SK-N-SH (cell line): ENCODE results near the gene IQSEC3. TPM values are rescaled to one million over a fixed set of nuclear protein-coding genes. Genes with fewer than 3 reads are reported as not detected.

ENCODE experiments used
- CTCF ChIA-PET: fragments of 300-600, 350-600 bp; formaldehyde crosslinking; extraction: SDS; loops from one replicate; lab custom pipeline; 2021; lab: Yijun Ruan, JAX
- POLR2A ChIA-PET: fragments of 350-600 bp; sonication (Branson Sonifier 250); formaldehyde crosslinking; extraction: SDS; loops from one replicate; lab custom pipeline; 2020; ENCODE audit warnings: antibody characterized with exemption, inconsistent platforms; lab: Yijun Ruan, JAX
- DNase-seq: peaks from one replicate; pipeline ENCODE4 v3.0.0; 2012
- H2AFZ ChIP-seq: fragments of 200-600 bp; sonication (generic); 2 replicates; pipeline ENCODE4 v1.8.1; 2016; ENCODE audit warnings: antibody characterized with exemption, mild to moderate bottlenecking, low read depth
- H3F3A ChIP-seq: fragments of 200-600 bp; sonication (generic); replicated peaks from 2 replicates; pipeline ENCODE3; 2016; ENCODE audit warnings: antibody characterized with exemption, mild to moderate bottlenecking; ENCODE audit not compliant: insufficient read depth
- H3K27ac ChIP-seq, 2 experiments: fragments of 200-500 bp in 1 of 2; fragments of 200-600 bp in 1 of 2; sonication (Bioruptor generic) in 1 of 2; sonication (generic), shearing (Covaris generic) in 1 of 2; 2 replicates each; pipeline versions ENCODE4 v1.5.1 to v1.6.1; 2014 to 2016; ENCODE audit warnings: low read depth in 2 of 2, inconsistent platforms in 1 of 2, low read length in 1 of 2, mild to moderate bottlenecking in 1 of 2, mixed read lengths in 1 of 2
- H3K27me3 ChIP-seq: fragments of 200-600 bp; sonication (generic), shearing (Covaris generic); 2 replicates; pipeline ENCODE4 v1.6.1; 2016; ENCODE audit warnings: mixed run types; ENCODE audit not compliant: insufficient read depth
- H3K36me3 ChIP-seq, 2 experiments: fragments of 200-500 bp in 1 of 2; fragments of 200-600 bp in 1 of 2; sonication (Bioruptor generic) in 1 of 2; sonication (generic) in 1 of 2; replicated peaks in 1 of 2; 2 replicates each; pipeline versions ENCODE3 to v1.5.1; 2014 to 2016; ENCODE audit warnings: low read length in 1 of 2, mild to moderate bottlenecking in 1 of 2; ENCODE audit not compliant: insufficient read depth in 2 of 2, control insufficient read depth in 1 of 2
- H3K4me1 ChIP-seq, 2 experiments: fragments of 200-500 bp in 1 of 2; fragments of 200-600 bp in 1 of 2; sonication (Bioruptor generic) in 1 of 2; sonication (generic), shearing (Covaris generic) in 1 of 2; 2 replicates each; pipeline versions ENCODE4 v1.5.1 to v1.6.1; 2014 to 2016; ENCODE audit warnings: low read depth in 1 of 2, low read length in 1 of 2, mixed run types in 1 of 2; ENCODE audit not compliant: insufficient read depth in 2 of 2, control insufficient read depth in 1 of 2
- H3K4me2 ChIP-seq: fragments of 200-600 bp; sonication (generic), shearing (Covaris generic); 2 replicates; pipeline ENCODE4 v1.6.1; 2017; ENCODE audit warnings: mixed run types
- H3K4me3 ChIP-seq, 2 experiments: fragments of 200-500 bp in 1 of 2; fragments of 200-600 bp in 1 of 2; sonication (Bioruptor generic) in 1 of 2; sonication (generic), shearing (Covaris generic) in 1 of 2; 2 replicates each; pipeline versions ENCODE4 v1.5.1 to v1.8.1; 2014 to 2016; ENCODE audit warnings: low read depth in 2 of 2, inconsistent platforms in 1 of 2, low read length in 1 of 2, mild to moderate bottlenecking in 1 of 2, mixed read lengths in 1 of 2, moderate library complexity in 1 of 2
- H3K79me2 ChIP-seq: fragments of 200-600 bp; sonication (generic); 2 replicates; pipeline ENCODE4 v1.8.1; 2017; ENCODE audit warnings: mild to moderate bottlenecking; ENCODE audit not compliant: insufficient read depth
- H3K9ac ChIP-seq: fragments of 200-600 bp; sonication (generic); 2 replicates; pipeline ENCODE4 v1.6.1; 2017; ENCODE audit warnings: mixed run types
- H3K9me2 ChIP-seq: fragments of 200-600 bp; sonication (generic); 2 replicates; pipeline ENCODE4 v1.6.1; 2017; ENCODE audit warnings: mixed run types
- H3K9me3 ChIP-seq: fragments of 200-600 bp; sonication (generic); 2 replicates; pipeline ENCODE4 v1.6.1; 2017; ENCODE audit warnings: mixed run types, mild to moderate bottlenecking, moderate library complexity
- H4K20me1 ChIP-seq: fragments of 200-600 bp; sonication (generic); 2 replicates; pipeline ENCODE4 v1.6.1; 2017; ENCODE audit warnings: mild to moderate bottlenecking, mixed run types; ENCODE audit not compliant: insufficient read depth
- ELF1 ChIP-seq: IDR thresholded peaks from 2 replicates; pipeline ENCODE4 v1.4.0; 2012
- FOSL2 ChIP-seq: IDR thresholded peaks from 2 replicates; pipeline ENCODE4 v1.4.0; 2012; ENCODE audit warnings: low read depth, mild to moderate bottlenecking, moderate library complexity, borderline replicate concordance
- FOXJ3 ChIP-seq: sonication (generic); formaldehyde crosslinking; IDR thresholded peaks from 2 replicates; pipeline ENCODE4 v1.5.1; 2020; ENCODE audit warnings: mild to moderate bottlenecking, missing genetic modification reagents
- GABPA ChIP-seq: IDR thresholded peaks from 2 replicates; pipeline ENCODE4 v1.4.0; 2012; ENCODE audit warnings: low read depth, mild to moderate bottlenecking
- JUND ChIP-seq: IDR thresholded peaks from 2 replicates; pipeline ENCODE4 v1.4.0; 2012
- MAX ChIP-seq: IDR thresholded peaks from 2 replicates; pipeline ENCODE4 v1.4.0; 2012; ENCODE audit warnings: low read depth
- MEF2A ChIP-seq: IDR thresholded peaks from 2 replicates; pipeline ENCODE4 v1.4.0; 2012; ENCODE audit warnings: low read depth, borderline replicate concordance
- POLR2AphosphoS5 ChIP-seq: IDR thresholded peaks from 2 replicates; pipeline ENCODE4 v1.6.1; 2012; ENCODE audit warnings: low read depth, low read length
- RAD21 ChIP-seq: IDR thresholded peaks from 2 replicates; pipeline ENCODE4 v1.6.1; 2012; ENCODE audit warnings: mild to moderate bottlenecking, low read length
- REST ChIP-seq: IDR thresholded peaks from 2 replicates; pipeline ENCODE4 v1.6.1; 2012; ENCODE audit warnings: mild to moderate bottlenecking, low read depth, low read length, moderate library complexity
- SIN3A ChIP-seq: IDR thresholded peaks from 2 replicates; pipeline ENCODE4 v1.6.1; 2012; ENCODE audit warnings: low read depth, mild to moderate bottlenecking, low read length, moderate library complexity, borderline replicate concordance
- SMC3 ChIP-seq: IDR thresholded peaks from 2 replicates; pipeline ENCODE4 v1.6.1; 2012; ENCODE audit warnings: low read depth, low read length, improper control_type of control experiment
- TAF1 ChIP-seq: IDR thresholded peaks from 2 replicates; pipeline ENCODE4 v1.6.1; 2012; ENCODE audit warnings: low read depth, mild to moderate bottlenecking, low read length, moderate library complexity, borderline replicate concordance
- TEAD4 ChIP-seq: IDR thresholded peaks from 2 replicates; pipeline ENCODE4 v1.4.0; 2012; ENCODE audit warnings: mild to moderate bottlenecking, borderline replicate concordance; ENCODE audit not compliant: insufficient read depth
- USF1 ChIP-seq: IDR thresholded peaks from 2 replicates; pipeline ENCODE4 v1.4.0; 2012; ENCODE audit warnings: low read depth, borderline replicate concordance
- YY1 ChIP-seq: IDR thresholded peaks from 2 replicates; pipeline ENCODE4 v1.4.0; 2012; ENCODE audit warnings: low read depth, mild to moderate bottlenecking
- WGBS: methylation state at CpG from one replicate; pipeline ENCODE4 v1.1.6; 2017; ENCODE audit warnings: low lambda C conversion rate; 5-methylcytosine and 5-hydroxymethylcytosine counted together
- polyA plus RNA-seq, 3 experiments: library from polyadenylated mRNA; depleted of rRNA; stranded (reverse); fragments of >200 nt; gene quantifications; 2 replicates each; pipeline ENCODE4 v1.2.3, GENCODE V29; 2012
- TF ChIP-seq, protein P1 (sequence below): fragments of 150-350 bp; IDR thresholded peaks from 2 replicates; pipeline ENCODE4 v1.6.1; 2016; ENCODE audit warnings: mild to moderate bottlenecking, low read depth, low read length
- TF ChIP-seq, protein P2 (sequence below): fragments of 200-600 bp; sonication (generic); IDR thresholded peaks from 2 replicates; pipeline ENCODE4 v1.6.1; 2017; ENCODE audit warnings: antibody characterized with exemption, mild to moderate bottlenecking, moderate library complexity

Gene IQSEC3
- polyA plus RNA-seq, 1 of the 3 experiments (the other 2 are of a cell fraction): 0.02 TPM

DNA sequence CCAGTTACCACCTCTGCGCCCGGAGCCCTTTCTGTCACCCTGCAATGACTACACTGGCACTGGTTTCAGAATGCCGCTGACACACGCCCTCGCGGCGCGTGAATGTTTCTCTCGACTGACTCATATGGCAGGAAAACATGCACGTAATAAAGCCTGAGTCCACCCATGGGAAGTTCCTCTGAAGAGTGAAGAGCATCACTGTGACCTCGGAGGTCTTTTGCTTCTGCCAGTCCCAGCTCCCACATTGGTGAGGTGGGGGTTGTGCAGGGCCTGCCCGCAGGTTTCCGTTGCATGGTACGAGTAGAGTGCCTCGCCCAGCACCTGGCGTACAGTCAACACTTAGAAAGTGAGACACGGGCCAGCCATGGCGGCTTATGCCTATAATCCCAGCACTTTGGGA, 158.4 kb downstream of the IQSEC3 start:
- Histone ChIP-seq H3K4me1 (no peaks in the 10 kb centered on the region; a peak in 1 of 4 replicates), H3K36me3 (no peaks in the 10 kb centered on the region), H3K27me3 (peaks cover 5% of the 10 kb centered on the region; the same call in 1 of the 2 replicates), H4K20me1 (no peaks in the 10 kb centered on the region), H3K27ac (no peak overlapping the region), H3K9me2 (no peaks in the 10 kb centered on the region), H2AFZ (no peak overlapping the region), H3F3A (no peaks in the 10 kb centered on the region), H3K79me2 (no peaks in the 10 kb centered on the region), H3K4me2 (no peak overlapping the region), H3K4me3 (no peak overlapping the region), H3K9ac (no peak overlapping the region), H3K9me3 (no peaks in the 10 kb centered on the region)
- DNase-seq: no peak
- ChIA-PET POLR2A (no interaction called here), CTCF (interaction anchor here (1.2 kb wide), 1 partner anchor 9 kb away, joined by 5 read pairs; no protein-coding TSS in a partner anchor)
- no peak for TF ChIP-seq TEAD4
- no peak for TF ChIP-seq POLR2AphosphoS5
- TF ChIP-seq, protein P1, sequence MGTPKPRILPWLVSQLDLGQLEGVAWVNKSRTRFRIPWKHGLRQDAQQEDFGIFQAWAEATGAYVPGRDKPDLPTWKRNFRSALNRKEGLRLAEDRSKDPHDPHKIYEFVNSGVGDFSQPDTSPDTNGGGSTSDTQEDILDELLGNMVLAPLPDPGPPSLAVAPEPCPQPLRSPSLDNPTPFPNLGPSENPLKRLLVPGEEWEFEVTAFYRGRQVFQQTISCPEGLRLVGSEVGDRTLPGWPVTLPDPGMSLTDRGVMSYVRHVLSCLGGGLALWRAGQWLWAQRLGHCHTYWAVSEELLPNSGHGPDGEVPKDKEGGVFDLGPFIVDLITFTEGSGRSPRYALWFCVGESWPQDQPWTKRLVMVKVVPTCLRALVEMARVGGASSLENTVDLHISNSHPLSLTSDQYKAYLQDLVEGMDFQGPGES: no peak
- TF ChIP-seq FOSL2: no peak
- TF ChIP-seq MEF2A: no peak
- TF ChIP-seq FOXJ3 (CRISPR knock-in tag): no peak
- TF ChIP-seq USF1: no peak
- TF ChIP-seq MAX: no peak
- TF ChIP-seq TAF1: no peak
- no peak for TF ChIP-seq RAD21
- TF ChIP-seq, protein P2, sequence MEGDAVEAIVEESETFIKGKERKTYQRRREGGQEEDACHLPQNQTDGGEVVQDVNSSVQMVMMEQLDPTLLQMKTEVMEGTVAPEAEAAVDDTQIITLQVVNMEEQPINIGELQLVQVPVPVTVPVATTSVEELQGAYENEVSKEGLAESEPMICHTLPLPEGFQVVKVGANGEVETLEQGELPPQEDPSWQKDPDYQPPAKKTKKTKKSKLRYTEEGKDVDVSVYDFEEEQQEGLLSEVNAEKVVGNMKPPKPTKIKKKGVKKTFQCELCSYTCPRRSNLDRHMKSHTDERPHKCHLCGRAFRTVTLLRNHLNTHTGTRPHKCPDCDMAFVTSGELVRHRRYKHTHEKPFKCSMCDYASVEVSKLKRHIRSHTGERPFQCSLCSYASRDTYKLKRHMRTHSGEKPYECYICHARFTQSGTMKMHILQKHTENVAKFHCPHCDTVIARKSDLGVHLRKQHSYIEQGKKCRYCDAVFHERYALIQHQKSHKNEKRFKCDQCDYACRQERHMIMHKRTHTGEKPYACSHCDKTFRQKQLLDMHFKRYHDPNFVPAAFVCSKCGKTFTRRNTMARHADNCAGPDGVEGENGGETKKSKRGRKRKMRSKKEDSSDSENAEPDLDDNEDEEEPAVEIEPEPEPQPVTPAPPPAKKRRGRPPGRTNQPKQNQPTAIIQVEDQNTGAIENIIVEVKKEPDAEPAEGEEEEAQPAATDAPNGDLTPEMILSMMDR: no peak
- TF ChIP-seq REST: no peak
- no peak for TF ChIP-seq GABPA
- no peak for TF ChIP-seq SIN3A
- TF ChIP-seq JUND: no peak
- no peak for TF ChIP-seq SMC3
- TF ChIP-seq ELF1: no peak
- TF ChIP-seq YY1: no peak
- 83% methylated on average over 9 of the region's 18 CpGs for WGBS
